ENCODE data around the gene MVP. TPM values are rescaled to one million over a fixed set of nuclear protein-coding genes. Genes with fewer than 3 reads are reported as not detected.

The MVP gene
- total RNA-seq, 2 experiments from 2014 or later = 6.3 to 6.8 TPM

DNA sequence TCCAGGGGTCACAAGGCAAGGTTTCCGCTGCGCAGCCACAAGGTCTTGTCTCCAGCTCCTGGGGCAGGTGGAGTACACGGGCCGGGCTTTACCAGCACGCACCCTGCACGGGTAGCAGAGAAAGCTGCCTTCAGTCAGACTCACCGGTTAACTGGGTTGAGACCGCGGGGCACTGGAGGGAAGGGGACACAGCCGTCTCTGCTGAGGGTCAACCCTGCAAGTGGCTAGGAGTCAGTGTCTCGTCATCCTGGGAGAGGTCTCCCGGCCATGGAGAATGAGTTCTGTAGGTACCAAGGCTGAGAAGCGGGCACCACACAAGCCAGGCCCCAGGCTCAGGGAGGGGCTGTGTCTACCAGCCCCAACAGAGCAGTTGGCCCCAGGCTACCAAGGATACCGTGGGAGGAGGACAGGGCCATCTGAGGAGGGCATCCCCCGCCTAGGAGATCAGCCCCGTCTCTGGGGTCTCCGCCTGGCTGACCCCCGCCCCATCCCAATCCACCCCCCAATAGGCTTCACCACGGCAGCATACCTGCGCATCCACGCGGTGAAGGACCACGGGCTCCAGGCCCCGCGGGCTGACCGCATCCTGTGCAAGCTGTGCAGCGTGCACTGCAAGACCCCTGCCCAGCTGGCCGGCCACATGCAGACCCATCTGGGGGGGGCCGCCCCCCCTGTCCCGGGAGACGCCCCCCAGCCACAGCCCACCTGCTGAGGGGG lies 11.1 kb upstream of the MVP start:
- Histone ChIP-seq H2AFZ (ENCODE audit: low read length) (no peak overlapping the region), H3K79me2 (ENCODE audit: insufficient read depth, low read depth, low read length) (peaks cover 15% of the 10 kb centered on the region; the same call in 1 of the 2 replicates), H4K20me1 (ENCODE audit: insufficient read depth, low read length) (peaks cover 18% of the 10 kb centered on the region), H3K4me3 (ENCODE audit: low read depth, low read length, poor library complexity, severe bottlenecking) (peak overlapping the region; percentile 83), H3K36me3 (ENCODE audit: insufficient read depth, low read length) (peaks cover 52% of the 10 kb centered on the region), H3K27ac (ENCODE audit: low read depth, low read length, poor library complexity, severe bottlenecking) (peak overlapping the region; percentile 16), H3K9me2 (ENCODE audit: insufficient read depth, low read length) (no peaks in the 10 kb centered on the region), H3K4me1 (ENCODE audit: insufficient read depth, low read length, poor library complexity, severe bottlenecking) (peaks cover 48% of the 10 kb centered on the region), H3K9me3 (ENCODE audit: low read length) (no peaks in the 10 kb centered on the region), H3K4me2 (ENCODE audit: low read length) (peak overlapping the region; percentile 93)
- ChIA-PET POLR2A (interaction anchor here (0.6 kb wide), 1 partner anchor 130 kb away, joined by 3 read pairs; no protein-coding TSS in a partner anchor), CTCF (ENCODE audit: unreplicated experiment) (no interaction called here)
- TF ChIP-seq, protein P1, sequence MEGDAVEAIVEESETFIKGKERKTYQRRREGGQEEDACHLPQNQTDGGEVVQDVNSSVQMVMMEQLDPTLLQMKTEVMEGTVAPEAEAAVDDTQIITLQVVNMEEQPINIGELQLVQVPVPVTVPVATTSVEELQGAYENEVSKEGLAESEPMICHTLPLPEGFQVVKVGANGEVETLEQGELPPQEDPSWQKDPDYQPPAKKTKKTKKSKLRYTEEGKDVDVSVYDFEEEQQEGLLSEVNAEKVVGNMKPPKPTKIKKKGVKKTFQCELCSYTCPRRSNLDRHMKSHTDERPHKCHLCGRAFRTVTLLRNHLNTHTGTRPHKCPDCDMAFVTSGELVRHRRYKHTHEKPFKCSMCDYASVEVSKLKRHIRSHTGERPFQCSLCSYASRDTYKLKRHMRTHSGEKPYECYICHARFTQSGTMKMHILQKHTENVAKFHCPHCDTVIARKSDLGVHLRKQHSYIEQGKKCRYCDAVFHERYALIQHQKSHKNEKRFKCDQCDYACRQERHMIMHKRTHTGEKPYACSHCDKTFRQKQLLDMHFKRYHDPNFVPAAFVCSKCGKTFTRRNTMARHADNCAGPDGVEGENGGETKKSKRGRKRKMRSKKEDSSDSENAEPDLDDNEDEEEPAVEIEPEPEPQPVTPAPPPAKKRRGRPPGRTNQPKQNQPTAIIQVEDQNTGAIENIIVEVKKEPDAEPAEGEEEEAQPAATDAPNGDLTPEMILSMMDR (conservative IDR thresholded peaks at IDR 0.05; ENCODE audit: low read length) = no peak
- no peak for TF ChIP-seq EZH2phosphoT487 (IDR thresholded peaks at IDR 0.05; ENCODE audit: borderline replicate concordance, low read depth, low read length)
- intact Hi-C loops (cut with micrococcal nuclease; ENCODE audit: unreplicated experiment) = loop anchor here (5.0 kb wide), 1 partner anchor 188 kb away; the partner anchor contains the start of genes HIRIP3 and INO80E
- no TSS peak for BruUV-seq (replicated peaks)
- DNase-seq (ENCODE audit: low spot score) = no peak

DNA sequence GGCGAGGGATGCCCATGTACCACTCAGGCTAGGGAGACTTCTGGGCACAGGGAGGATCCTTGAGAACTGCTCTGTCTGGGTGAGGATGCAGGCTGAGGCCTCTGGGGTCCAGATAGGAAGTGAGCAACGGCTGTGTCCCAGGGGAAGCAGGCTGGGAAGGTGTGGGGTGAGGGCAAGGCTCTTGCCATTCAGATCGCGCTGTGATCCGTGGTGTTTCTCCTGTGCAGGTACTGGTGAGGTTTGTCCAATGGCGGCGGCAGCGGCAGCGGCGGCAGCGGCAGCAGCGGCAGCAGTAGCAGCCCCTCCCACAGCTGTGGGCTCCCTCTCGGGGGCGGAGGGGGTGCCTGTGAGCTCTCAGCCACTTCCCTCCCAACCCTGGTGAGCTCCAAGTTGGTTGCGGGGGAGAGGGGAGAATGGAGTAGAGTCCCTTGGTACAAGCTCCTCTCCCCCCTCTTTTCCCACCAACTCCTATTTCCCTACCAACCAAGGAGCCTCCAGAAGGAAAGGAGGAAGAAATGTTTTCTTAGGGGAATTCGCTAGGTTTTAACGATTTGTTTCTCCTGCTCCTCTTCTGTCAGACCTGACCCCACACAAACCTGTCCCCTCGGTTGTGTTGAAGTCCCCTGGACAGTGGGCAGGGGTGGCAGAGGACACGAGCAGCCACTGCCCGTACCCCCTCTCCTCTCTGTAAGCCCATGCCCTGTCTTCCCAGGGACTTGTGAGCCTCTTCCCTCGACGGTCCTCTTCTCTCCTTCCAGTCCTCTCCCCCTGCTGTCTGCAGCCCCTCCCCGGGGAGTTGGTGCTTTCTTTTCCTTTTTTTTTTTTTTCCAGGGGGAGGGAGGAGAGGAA lies 10.2 kb upstream of the MVP start:
- intact Hi-C loops (cut with micrococcal nuclease; ENCODE audit: unreplicated experiment) = loop anchor here (5.0 kb wide), 1 partner anchor 187 kb away; the partner anchor contains the start of genes HIRIP3 and INO80E
- DNase-seq (ENCODE audit: low spot score) = peak; percentile 43
- POLR2A ChIA-PET = no interaction called here

More for the DNA sequence above, 10.2 kb upstream of the MVP start:
- Histone ChIP-seq H3K4me1 (ENCODE audit: insufficient read depth, low read length, poor library complexity, severe bottlenecking) (peaks cover 48% of the 10 kb centered on the region), H3K9me3 (ENCODE audit: low read length) (no peaks in the 10 kb centered on the region), H3K4me3 (ENCODE audit: low read depth, low read length, poor library complexity, severe bottlenecking) (peak overlapping the region; percentile 83), H3K36me3 (ENCODE audit: insufficient read depth, low read length) (peaks cover 43% of the 10 kb centered on the region), H3K79me2 (ENCODE audit: insufficient read depth, low read depth, low read length) (peaks cover 15% of the 10 kb centered on the region; the same call in 1 of the 2 replicates), H3K27ac (ENCODE audit: low read depth, low read length, poor library complexity, severe bottlenecking) (peak overlapping the region; percentile 16), H4K20me1 (ENCODE audit: insufficient read depth, low read length) (peaks cover 18% of the 10 kb centered on the region), H3K4me2 (ENCODE audit: low read length) (peak overlapping the region; percentile 93), H3K9me2 (ENCODE audit: insufficient read depth, low read length) (no peaks in the 10 kb centered on the region), H2AFZ (ENCODE audit: low read length) (no peak overlapping the region)
- TF ChIP-seq, protein P1 (conservative IDR thresholded peaks at IDR 0.05; ENCODE audit: low read length) = no peak
- TF ChIP-seq EZH2phosphoT487 (IDR thresholded peaks at IDR 0.05; ENCODE audit: borderline replicate concordance, low read depth, low read length) = no peak
- CTCF ChIA-PET (ENCODE audit: unreplicated experiment) = no interaction called here
- BruUV-seq (replicated peaks) = no TSS peak

Measured in OCI-LY7 (cell line).